GM18507 (cell line): ENCODE measurements around the gene IMMP2L.

Experiments
- DNase-seq: peaks from one replicate; pipeline ENCODE4 v3.0.0; 2011; ENCODE audit warnings: low read depth; ENCODE audit not compliant: insufficient read length; ENCODE audit errors: extremely low spot score
- FAIRE-seq: peaks from 2 replicates; lab custom pipeline; 2011; peaks lifted over from hg19 to GRCh38; lab: Jason Lieb, UNC

IMMP2L gene

GRCh38 chr7:111199643-111200042 is 362.6 kb downstream of the IMMP2L start:
- no peak for DNase-seq
- no peak for FAIRE-seq

- FAIRE-seq, result no peak
- DNase-seq, result no peak
Measured at GRCh38 chr7:111198255-111198654, 364.0 kb downstream of the IMMP2L start.

- FAIRE-seq, result no peak
- DNase-seq, result no peak
Measured at GRCh38 chr7:111196655-111197054, 365.6 kb downstream of the IMMP2L start.

- no peak for FAIRE-seq
Measured at GRCh38 chr7:111192614-111193413, 369.5 kb downstream of the IMMP2L start.

GRCh38 chr7:111190804-111191203 is 371.5 kb downstream of the IMMP2L start:
- FAIRE-seq, result no peak

More at GRCh38 chr7:111192614-111193413, 369.5 kb downstream of the IMMP2L start:
- DNase-seq, result no peak

GRCh38 chr7:111184987-111185386 is 377.3 kb downstream of the IMMP2L start:
- DNase-seq (no peak), FAIRE-seq (no peak)

More at GRCh38 chr7:111190804-111191203, 371.5 kb downstream of the IMMP2L start:
- DNase-seq, result no peak

- no peak for FAIRE-seq
- DNase-seq, result no peak
Measured at GRCh38 chr7:111183321-111183720, 379.0 kb downstream of the IMMP2L start.

- FAIRE-seq (no peak), DNase-seq (no peak)
Measured at GRCh38 chr7:111180338-111180737, 382.0 kb downstream of the IMMP2L start.

- FAIRE-seq, result no peak
- DNase-seq, result no peak
Measured at GRCh38 chr7:111175908-111176441, 386.3 kb downstream of the IMMP2L start.

GRCh38 chr7:111174510-111174909 is 387.8 kb downstream of the IMMP2L start:
- no peak for FAIRE-seq
- no peak for DNase-seq

GRCh38 chr7:111173990-111174389 is 388.3 kb downstream of the IMMP2L start:
- FAIRE-seq (no peak), DNase-seq (no peak)

GRCh38 chr7:111173528-111173927 is 388.8 kb downstream of the IMMP2L start:
- FAIRE-seq, result no peak

GRCh38 chr7:111172564-111173257 is 389.6 kb downstream of the IMMP2L start:
- DNase-seq (no peak), FAIRE-seq (no peak)

More at GRCh38 chr7:111173528-111173927, 388.8 kb downstream of the IMMP2L start:
- DNase-seq, result no peak

GRCh38 chr7:111168182-111168581 is 394.1 kb downstream of the IMMP2L start:
- FAIRE-seq, result no peak
- DNase-seq, result no peak

GRCh38 chr7:111164442-111164841 is 397.9 kb downstream of the IMMP2L start:
- DNase-seq, result no peak
- no peak for FAIRE-seq

- no peak for FAIRE-seq
Measured at GRCh38 chr7:111162692-111163091, 399.6 kb downstream of the IMMP2L start.

GRCh38 chr7:111160297-111160696 is 402.0 kb downstream of the IMMP2L start:
- DNase-seq (no peak), FAIRE-seq (no peak)

More at GRCh38 chr7:111162692-111163091, 399.6 kb downstream of the IMMP2L start:
- DNase-seq, result no peak

- DNase-seq, result no peak
- no peak for FAIRE-seq
Measured at GRCh38 chr7:111159426-111159825, 402.9 kb downstream of the IMMP2L start.

GRCh38 chr7:111150709-111151108 is 411.6 kb downstream of the IMMP2L start:
- no peak for FAIRE-seq
- DNase-seq, result no peak

- DNase-seq, result no peak
- no peak for FAIRE-seq
Measured at GRCh38 chr7:111147708-111148533, 414.4 kb downstream of the IMMP2L start.
